ENCODE measurements around the gene MAP3K9.

- TF ChIP-seq POLR2A (IDR thresholded peaks at IDR 0.05) (no peak), EP300 (IDR thresholded peaks at IDR 0.05) (no peak)
- TF ChIP-seq, protein P1, sequence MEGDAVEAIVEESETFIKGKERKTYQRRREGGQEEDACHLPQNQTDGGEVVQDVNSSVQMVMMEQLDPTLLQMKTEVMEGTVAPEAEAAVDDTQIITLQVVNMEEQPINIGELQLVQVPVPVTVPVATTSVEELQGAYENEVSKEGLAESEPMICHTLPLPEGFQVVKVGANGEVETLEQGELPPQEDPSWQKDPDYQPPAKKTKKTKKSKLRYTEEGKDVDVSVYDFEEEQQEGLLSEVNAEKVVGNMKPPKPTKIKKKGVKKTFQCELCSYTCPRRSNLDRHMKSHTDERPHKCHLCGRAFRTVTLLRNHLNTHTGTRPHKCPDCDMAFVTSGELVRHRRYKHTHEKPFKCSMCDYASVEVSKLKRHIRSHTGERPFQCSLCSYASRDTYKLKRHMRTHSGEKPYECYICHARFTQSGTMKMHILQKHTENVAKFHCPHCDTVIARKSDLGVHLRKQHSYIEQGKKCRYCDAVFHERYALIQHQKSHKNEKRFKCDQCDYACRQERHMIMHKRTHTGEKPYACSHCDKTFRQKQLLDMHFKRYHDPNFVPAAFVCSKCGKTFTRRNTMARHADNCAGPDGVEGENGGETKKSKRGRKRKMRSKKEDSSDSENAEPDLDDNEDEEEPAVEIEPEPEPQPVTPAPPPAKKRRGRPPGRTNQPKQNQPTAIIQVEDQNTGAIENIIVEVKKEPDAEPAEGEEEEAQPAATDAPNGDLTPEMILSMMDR (IDR thresholded peaks at IDR 0.05): no peak
Observed at GRCh38 chr14:70716958-70717357, 92.4 kb downstream of the MAP3K9 start.

All from stomach (tissue), 4 donors.